Gastrocnemius medialis (tissue), 4 donors: Measurements from ENCODE around the gene MAT1A. TPM values are rescaled to one million over a fixed set of nuclear protein-coding genes. Genes with fewer than 3 reads are reported as not detected.

Source experiments
- ATAC-seq, 2 donors: fragments of 150-250 bp; one replicate each; pipeline ENCODE4 v1.9.1; 2016
- DNase-seq, 2 donors: peaks; one replicate each; pipeline ENCODE4 v3.0.0-alpha.2; 2019
- H3K27ac ChIP-seq, 4 donors: fragments of 200-600 bp; sonication (generic); 1 replicate in 1 of 4; 2 replicates in 3 of 4; pipeline ENCODE4 v1.5.1; 2016 to 2018; ENCODE audit warnings: mild to moderate bottlenecking in 2 of 4, moderate library complexity in 1 of 4
- H3K27me3 ChIP-seq, 3 donors: fragments of 200-600 bp; sonication (generic) in 2 of 3; 1 replicate in 1 of 3; 2 replicates in 2 of 3; pipeline versions ENCODE4 v1.5.1 to v1.6.0; 2016 to 2019; ENCODE audit warnings: mild to moderate bottlenecking in 1 of 3, moderate library complexity in 1 of 3
- H3K36me3 ChIP-seq, 2 donors: fragments of 200-600 bp; sonication (generic) in 1 of 2; one replicate each; pipeline ENCODE4 v1.5.1; 2017 to 2018
- H3K4me1 ChIP-seq, 2 donors: fragments of 200-600 bp; sonication (generic) in 1 of 2; one replicate each; pipeline ENCODE4 v1.5.1; 2016 to 2017; ENCODE audit warnings: mild to moderate bottlenecking in 2 of 2
- H3K4me3 ChIP-seq, 4 donors: fragments of 200-600 bp; sonication (generic) in 3 of 4; 1 replicate in 1 of 4; 2 replicates in 3 of 4; pipeline ENCODE4 v1.5.1; 2016 to 2019; ENCODE audit warnings: mild to moderate bottlenecking in 2 of 4
- H3K9me3 ChIP-seq, 3 donors: fragments of 200-600 bp; sonication (generic) in 2 of 3; 1 replicate in 1 of 3; 2 replicates in 2 of 3; pipeline ENCODE4 v1.5.1; 2016 to 2019
- POLR2A ChIP-seq, 2 donors: fragments of 450-650 bp; IDR thresholded peaks; one replicate each; pipeline ENCODE4 v1.6.1; 2017; ENCODE audit warnings: antibody characterized with exemption in 2 of 2, mild to moderate bottlenecking in 2 of 2, moderate library complexity in 2 of 2
- in situ Hi-C, 4 donors: fragments of 200-750 bp; cut with MboI; loops; one replicate each; pipeline versions ENCODE4 v1.15.0 to v1.8.0; 2017; ENCODE audit warnings: low sequenced_read_pairs in 4 of 4
- intact Hi-C: fragments of 100-400 bp; cut with DNase I; formaldehyde crosslinking; loops from one replicate; pipeline ENCODE4 v1.15.1; 2023; ENCODE audit warnings: low total_unique reads
- total RNA-seq, 4 donors: library from RNA; depleted of rRNA; stranded (reverse); fragments of >200 nt; gene quantifications; one replicate each; pipeline versions ENCODE4 v1.1.0 to v1.2.3, GENCODE V29; 2016
- TF ChIP-seq, protein P1 (sequence below), 5 experiments: fragments of 450-650 bp in 3 of 5; fragments of 200-600 bp in 2 of 5; sonication (generic) in 2 of 5; IDR thresholded peaks in 4 of 5; conservative IDR thresholded peaks in 1 of 5; 1 replicate in 4 of 5; 2 replicates in 1 of 5; pipeline ENCODE4 v1.5.1; 2016 to 2019; ENCODE audit warnings: antibody characterized with exemption in 5 of 5, mild to moderate bottlenecking in 3 of 5, moderate library complexity in 3 of 5

MAT1A gene
- total RNA-seq, 4 donors from 2014 or later: 1.3 to 1.8 TPM; not detected in 2

DNA sequence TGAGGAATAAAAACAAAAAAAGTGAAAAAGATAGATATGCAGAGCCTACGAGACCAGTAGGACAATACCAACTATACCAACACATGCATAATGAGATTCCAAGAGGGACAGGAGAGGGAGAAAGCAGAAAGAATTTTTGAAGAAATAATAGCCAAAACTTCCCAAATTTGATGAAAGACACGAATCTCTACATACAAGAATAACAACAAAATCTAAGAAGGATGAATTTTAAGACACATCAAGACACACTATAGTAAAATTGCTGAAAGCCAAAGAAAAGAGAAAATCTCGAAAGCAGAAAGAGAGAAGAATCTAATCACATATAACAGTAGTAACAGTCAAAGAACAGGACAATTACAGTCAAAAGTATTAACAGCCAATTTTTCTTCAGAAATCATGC is 7.5 kb upstream of the MAT1A start:
- no peaks in the 10 kb centered on the region for H3K36me3 ChIP-seq
- intact Hi-C loops: no loop called here
- H3K27me3 ChIP-seq: no peaks in the 10 kb centered on the region
- H3K27ac ChIP-seq: no peak overlapping the region
- no peak overlapping the region for H3K4me3 ChIP-seq
- peaks cover 0 to 3% (median 0%) of the 10 kb centered on the region in 3 donors for H3K9me3 ChIP-seq
- no peak for ATAC-seq
- in situ Hi-C loops: no loop called here
- TF ChIP-seq, protein P1, sequence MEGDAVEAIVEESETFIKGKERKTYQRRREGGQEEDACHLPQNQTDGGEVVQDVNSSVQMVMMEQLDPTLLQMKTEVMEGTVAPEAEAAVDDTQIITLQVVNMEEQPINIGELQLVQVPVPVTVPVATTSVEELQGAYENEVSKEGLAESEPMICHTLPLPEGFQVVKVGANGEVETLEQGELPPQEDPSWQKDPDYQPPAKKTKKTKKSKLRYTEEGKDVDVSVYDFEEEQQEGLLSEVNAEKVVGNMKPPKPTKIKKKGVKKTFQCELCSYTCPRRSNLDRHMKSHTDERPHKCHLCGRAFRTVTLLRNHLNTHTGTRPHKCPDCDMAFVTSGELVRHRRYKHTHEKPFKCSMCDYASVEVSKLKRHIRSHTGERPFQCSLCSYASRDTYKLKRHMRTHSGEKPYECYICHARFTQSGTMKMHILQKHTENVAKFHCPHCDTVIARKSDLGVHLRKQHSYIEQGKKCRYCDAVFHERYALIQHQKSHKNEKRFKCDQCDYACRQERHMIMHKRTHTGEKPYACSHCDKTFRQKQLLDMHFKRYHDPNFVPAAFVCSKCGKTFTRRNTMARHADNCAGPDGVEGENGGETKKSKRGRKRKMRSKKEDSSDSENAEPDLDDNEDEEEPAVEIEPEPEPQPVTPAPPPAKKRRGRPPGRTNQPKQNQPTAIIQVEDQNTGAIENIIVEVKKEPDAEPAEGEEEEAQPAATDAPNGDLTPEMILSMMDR (IDR thresholded peaks at IDR 0.05 in 4 of 5, conservative IDR thresholded peaks at IDR 0.05 in 1 of 5): no peak
- no peak for TF ChIP-seq POLR2A (IDR thresholded peaks at IDR 0.05)
- DNase-seq: no peak
- no peaks in the 10 kb centered on the region for H3K4me1 ChIP-seq

DNA sequence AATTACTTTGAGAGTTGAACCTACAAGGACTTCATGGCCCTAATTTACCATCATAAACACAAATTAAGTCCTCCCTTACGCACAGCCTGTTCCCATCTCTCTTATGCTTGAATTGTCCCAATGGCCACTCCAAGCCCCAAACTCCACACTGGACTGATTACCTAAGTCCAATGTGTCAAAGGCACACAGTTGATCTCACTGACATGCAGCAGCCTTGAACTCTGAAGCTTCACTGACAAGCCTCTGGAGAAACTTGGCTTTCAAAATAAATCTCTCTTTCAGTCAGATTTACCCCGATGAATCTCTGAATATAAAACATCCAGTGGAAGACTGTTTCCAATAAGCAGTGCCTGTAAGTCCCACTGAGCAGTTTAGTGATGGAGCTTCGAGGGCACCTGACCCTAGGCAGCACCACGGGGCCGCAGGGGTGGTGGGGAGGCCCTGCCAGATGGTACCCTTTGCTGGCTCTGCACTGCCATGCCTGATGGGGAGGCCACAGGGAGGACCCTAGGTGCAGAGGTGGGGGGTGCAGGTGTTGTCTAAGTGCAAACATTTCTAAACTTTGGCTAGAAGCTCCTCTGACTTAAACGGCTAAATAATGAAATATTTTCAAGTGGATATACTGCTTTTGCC is 3.3 kb upstream of the MAT1A start:
- Histone ChIP-seq H3K4me3 (no peak overlapping the region), H3K27ac (no peak overlapping the region), H3K9me3 (no peaks in the 10 kb centered on the region), H3K27me3 (peaks cover 0 to 4% (median 0%) of the 10 kb centered on the region in 3 donors), H3K36me3 (no peaks in the 10 kb centered on the region), H3K4me1 (no peaks in the 10 kb centered on the region)
- intact Hi-C loops: no loop called here
- TF ChIP-seq, protein P1 (IDR thresholded peaks at IDR 0.05 in 4 of 5, conservative IDR thresholded peaks at IDR 0.05 in 1 of 5): no peak
- TF ChIP-seq POLR2A (IDR thresholded peaks at IDR 0.05): no peak
- DNase-seq: no peak
- ATAC-seq: no peak
- in situ Hi-C loops: no loop called here

GRCh38 chr10:80290474-80291220 is 1.2 kb upstream of the MAT1A start:
- Histone ChIP-seq H3K27me3 (peaks cover 0 to 4% (median 0%) of the 10 kb centered on the region in 3 donors), H3K36me3 (no peaks in the 10 kb centered on the region), H3K4me1 (no peaks in the 10 kb centered on the region), H3K4me3 (no peak overlapping the region), H3K27ac (no peak overlapping the region), H3K9me3 (no peaks in the 10 kb centered on the region)
- no peak for DNase-seq
- intact Hi-C loops: no loop called here
- TF ChIP-seq, protein P1 (IDR thresholded peaks at IDR 0.05 in 4 of 5, conservative IDR thresholded peaks at IDR 0.05 in 1 of 5): no peak
- TF ChIP-seq POLR2A (IDR thresholded peaks at IDR 0.05): no peak
- no peak for ATAC-seq
- in situ Hi-C loops: no loop called here

GRCh38 chr10:80288849-80289248 is 609 bp downstream of the MAT1A start:
- Histone ChIP-seq H3K9me3 (no peaks in the 10 kb centered on the region), H3K27me3 (peaks cover 0 to 4% (median 0%) of the 10 kb centered on the region in 3 donors), H3K27ac (no peak overlapping the region), H3K4me1 (no peaks in the 10 kb centered on the region), H3K4me3 (no peak overlapping the region), H3K36me3 (no peaks in the 10 kb centered on the region)
- no peak for TF ChIP-seq POLR2A (IDR thresholded peaks at IDR 0.05)
- TF ChIP-seq, protein P1 (IDR thresholded peaks at IDR 0.05 in 4 of 5, conservative IDR thresholded peaks at IDR 0.05 in 1 of 5): no peak
- DNase-seq: no peak
- intact Hi-C loops (no loop called here), in situ Hi-C loops (no loop called here)
- ATAC-seq: no peak
